K562 (cell line): ENCODE measurements around the gene PKD1. TPM values are rescaled to one million over a fixed set of nuclear protein-coding genes. Genes with fewer than 3 reads are reported as not detected.

Experiments
- ATAC-seq: fragments of 200-7000 bp; cut with Tn5 transposase; 3 replicates; pipeline ENCODE4 v1.9.1; 2020; ENCODE audit warnings: moderate library complexity
- BruUV-seq: library from RNA; stranded (reverse); fragments of 400-500 nt; replicated peaks from 2 replicates; lab custom pipeline; 2021; lab: Mats Ljungman, UMichigan
- CTCF ChIA-PET: fragments of 300-600 bp; formaldehyde crosslinking; extraction: SDS; loops from one replicate; lab custom pipeline; 2021; ENCODE audit warnings: low intra/inter-chr PET ratio; lab: Yijun Ruan, JAX
- POLR2A ChIA-PET: fragments of 300-600, 350-650 bp; sonication (Branson Sonifier 250); formaldehyde crosslinking; extraction: SDS; loops from one replicate; lab custom pipeline; 2021; ENCODE audit warnings: antibody characterized with exemption, inconsistent platforms; lab: Yijun Ruan, JAX
- DNase-seq, 4 experiments: peaks; one replicate each; pipeline versions ENCODE4 v3.0.0 to v3.0.0-alpha.2; 2011 to 2018; ENCODE audit warnings: low spot score in 3 of 4, mixed read lengths in 3 of 4; ENCODE audit errors: extremely low read depth in 1 of 4
- FAIRE-seq: peaks from 2 replicates; lab custom pipeline; 2011; peaks lifted over from hg19 to GRCh38; lab: Jason Lieb, UNC
- H2AFZ ChIP-seq: 2 replicates; pipeline ENCODE4 v1.6.0; 2011; ENCODE audit warnings: low read depth, low read length, control low read depth, inconsistent platforms
- H3K27ac ChIP-seq: fragments of 200-600 bp; 3 replicates; pipeline ENCODE4 v1.8.0; 2011; ENCODE audit warnings: low read depth, mild to moderate bottlenecking, control low read depth, inconsistent platforms, low read length, moderate library complexity, mixed read lengths; ENCODE audit errors: extremely low read depth
- H3K27me3 ChIP-seq, 2 experiments: fragments of 300-600 bp in 1 of 2; 2 replicates in 1 of 2; 3 replicates in 1 of 2; pipeline versions ENCODE4 v1.6.0 to v1.8.0; 2011; ENCODE audit warnings: inconsistent platforms in 2 of 2, low read length in 2 of 2, mild to moderate bottlenecking in 1 of 2, mixed read lengths in 1 of 2, moderate library complexity in 1 of 2; ENCODE audit not compliant: control insufficient read depth in 2 of 2, insufficient read depth in 2 of 2
- H3K36me3 ChIP-seq: fragments of 300-600 bp; 3 replicates; pipeline ENCODE4 v1.8.0; 2011; ENCODE audit warnings: mild to moderate bottlenecking, low read length, inconsistent platforms; ENCODE audit not compliant: control insufficient read depth, insufficient read depth
- H3K4me1 ChIP-seq, 2 experiments: fragments of 200-600 bp in 1 of 2; replicated peaks in 1 of 2; 2 replicates in 1 of 2; 3 replicates in 1 of 2; pipeline versions ENCODE4 v1.5.1 to v1.8.0; 2011; ENCODE audit warnings: inconsistent platforms in 2 of 2, low read length in 2 of 2, mild to moderate bottlenecking in 1 of 2, mixed read lengths in 1 of 2, moderate library complexity in 1 of 2; ENCODE audit not compliant: control insufficient read depth in 2 of 2, insufficient read depth in 2 of 2
- H3K4me2 ChIP-seq: 2 replicates; pipeline ENCODE4 v1.6.1; 2011; ENCODE audit warnings: low read length, control low read depth, inconsistent platforms, mixed read lengths; ENCODE audit not compliant: insufficient read depth
- H3K4me3 ChIP-seq: fragments of 200-600 bp; sonication (generic), shearing (Covaris generic); 2 replicates; pipeline ENCODE4 v1.5.1; 2016; ENCODE audit warnings: control low read depth, inconsistent platforms
- H3K79me2 ChIP-seq: fragments of 200-600 bp; 3 replicates; pipeline ENCODE4 v1.8.0; 2011; ENCODE audit warnings: low read length, inconsistent platforms; ENCODE audit not compliant: control insufficient read depth, insufficient read depth
- H3K9ac ChIP-seq, 2 experiments: 2 replicates each; pipeline versions ENCODE4 v1.6.0 to v1.6.1; 2011; ENCODE audit warnings: low read depth in 2 of 2, low read length in 2 of 2, control low read depth in 1 of 2, inconsistent platforms in 1 of 2, mild to moderate bottlenecking in 1 of 2, mixed read lengths in 1 of 2; ENCODE audit not compliant: insufficient read depth in 1 of 2
- H3K9me1 ChIP-seq: one replicate; pipeline ENCODE4 v1.6.0; 2011; ENCODE audit warnings: inconsistent platforms, mild to moderate bottlenecking, low read length, moderate library complexity; ENCODE audit not compliant: control insufficient read depth, insufficient read depth
- H3K9me3 ChIP-seq: replicated peaks from 2 replicates; pipeline ENCODE4 v1.5.1; 2011; ENCODE audit warnings: low read depth, low read length, inconsistent platforms; ENCODE audit not compliant: control insufficient read depth, insufficient read depth
- H4K20me1 ChIP-seq: replicated peaks from 2 replicates; pipeline ENCODE4 v1.6.1; 2011; ENCODE audit warnings: low read length, inconsistent platforms, mixed read lengths; ENCODE audit not compliant: control insufficient read depth, insufficient read depth
- EWSR1 ChIP-seq: fragments of 450-650 bp; IDR thresholded peaks from 2 replicates; pipeline ENCODE4 v1.6.1; 2018; ENCODE audit warnings: borderline replicate concordance, mild to moderate bottlenecking, low read depth, moderate library complexity; ENCODE audit not compliant: partially characterized antibody
- HMGXB4 ChIP-seq: sonication (generic); formaldehyde crosslinking; IDR thresholded peaks from 2 replicates; pipeline ENCODE4 v1.8.1; 2023; ENCODE audit warnings: mild to moderate bottlenecking, missing genetic modification reagents
- IFI16 ChIP-seq: fragments of 250-450 bp; sonication (Bioruptor Pico); IDR thresholded peaks from 2 replicates; pipeline ENCODE4 v2.1.2; 2022; ENCODE audit warnings: mild to moderate bottlenecking, inconsistent platforms
- POLR2A ChIP-seq: fragments of 450-650 bp; conservative IDR thresholded peaks from 2 replicates; pipeline ENCODE4 v1.6.1; 2016
- WHSC1 ChIP-seq: IDR thresholded peaks from one replicate; pipeline ENCODE4 v1.6.1; 2012; ENCODE audit warnings: low read length, control low read depth, inconsistent platforms
- ZBTB26 ChIP-seq: fragments of 450-650 bp; formaldehyde crosslinking; IDR thresholded peaks from 2 replicates; pipeline ENCODE4 v1.4.0; 2022; ENCODE audit warnings: missing genetic modification characterization
- ZFP1 ChIP-seq: fragments of 450-650 bp; formaldehyde crosslinking; IDR thresholded peaks from 2 replicates; pipeline ENCODE4 v1.4.0; 2020; ENCODE audit warnings: mild to moderate bottlenecking, mixed read lengths
- WGBS: fragments of 100-300 bp; shearing (Covaris generic); methylation state at CpG from one replicate; pipeline ENCODE4 v1.1.6; 2016; ENCODE audit warnings: low coverage, mixed read lengths; ENCODE audit not compliant: insufficient coverage; ENCODE audit errors: missing lambda C conversion rate; 5-methylcytosine and 5-hydroxymethylcytosine counted together
- in situ Hi-C: fragments of 300-500 bp; cut with MboI; formaldehyde crosslinking; loops from 4 replicates; pipeline ENCODE4 v1.15.0; 2018; ENCODE audit warnings: inconsistent platforms, mixed read lengths
- intact Hi-C: fragments of 100-400 bp; cut with micrococcal nuclease; formaldehyde crosslinking; loops from 2 replicates; pipeline ENCODE4 v1.14.2; 2022
- polyA plus RNA-seq, 8 experiments: library from polyadenylated mRNA; depleted of rRNA in 4 of 8; stranded (reverse) in 5 of 8; unstranded in 3 of 8; fragments of >200 nt; fragmentation: Nextera tagmentation in 2 of 8; fragmentation: Illumina TruSeq in 1 of 8; extraction: Ambion mirVana in 2 of 8; extraction: Trizol in 1 of 8; gene quantifications; 2 replicates each; pipeline versions ENCODE4 v1.2.1 to v1.2.3, GENCODE V29; 2011 to 2014; ENCODE audit warnings: inconsistent platforms in 1 of 8, missing spikeins in 1 of 8
- total RNA-seq, 7 experiments: library from RNA; depleted of rRNA in 6 of 7; stranded (reverse); fragments of >200 nt in 6 of 7; fragmentation: Illumina TruSeq in 2 of 7; extraction: Trizol in 2 of 7; gene quantifications; 2 replicates each; pipeline versions ENCODE4 v1.2.1 to v1.2.3, GENCODE V29; 2011 to 2021; ENCODE audit warnings: low replicate concordance in 1 of 7

PKD1 gene
- total and polyA plus RNA-seq, 9 of the 15 experiments (the other 6 are each of a cell fraction or from before 2014, with no cell fraction given), result 0.23 to 93.5 (median 12.6) TPM

GRCh38 chr16:2090481-2090776 lies 45.3 kb downstream of the PKD1 start:
- 98% methylated on average over 6 of the region's 14 CpGs for WGBS
- Histone ChIP-seq H3K4me3 (no peak overlapping the region), H2AFZ (no peak overlapping the region), H3K9me3 (no peaks in the 10 kb centered on the region), H3K9ac (no peak overlapping the region), H3K36me3 (peaks cover 77% of the 10 kb centered on the region; the same call in 2 of the 3 replicates), H3K9me1 (no peaks in the 10 kb centered on the region), H4K20me1 (no peaks in the 10 kb centered on the region), H3K27me3 (no peaks in the 10 kb centered on the region), H3K4me1 (peaks cover 0 to 25% of the 10 kb centered on the region in 2 experiments; a peak in 1 of 5 replicates), H3K4me2 (no peak overlapping the region), H3K27ac (no peak overlapping the region), H3K79me2 (no peaks in the 10 kb centered on the region)
- FAIRE-seq (no peak), DNase-seq (no peak), ATAC-seq (no peak)
- no TSS peak for BruUV-seq
- ChIA-PET CTCF (no interaction called here), POLR2A (no interaction called here)
- intact Hi-C loops (no loop called here), in situ Hi-C loops (no loop called here)
- no peak for TF ChIP-seq HMGXB4 (CRISPR knock-in tag)
- TF ChIP-seq ZBTB26 (CRISPR knock-in tag), result no peak
- TF ChIP-seq IFI16 (CRISPR knock-in tag), result no peak
- no peak for TF ChIP-seq EWSR1
- no peak for TF ChIP-seq WHSC1
- TF ChIP-seq POLR2A, result peak; percentile 21; the same call in 1 of the 2 replicates
- no peak for TF ChIP-seq ZFP1 (CRISPR knock-in tag)
